CD4-positive, alpha-beta T cell treated with Interleukin-1 beta for 1 hour (primary cell): Measurements from ENCODE around the gene FPR2.
A peak's percentile ranks its signal among the peaks of the same experiment; 100 is the strongest.
"Not testable (repeated sequence)": the region's sequence is repeated elsewhere in the genome, so short reads cannot be mapped to it uniquely, and the experiment has no call there.

Experiments
- DNase-seq, 2 donors: peaks; one replicate each; pipeline ENCODE4 v3.0.0-alpha.2; 2020 to 2022

The FPR2 gene

GRCh38 chr19:51760697-51761356 is at the start of gene FPR2:
TSS of gene FPR2 (plus strand) at chr19:51761180. CDS start at chr19:51768659, 7,479 bp downstream.
- no peak for DNase-seq

- no peak for DNase-seq
Measured at GRCh38 chr19:51711702-51712101, 49.3 kb upstream of the FPR2 start.

- DNase-seq = no peak
Measured at GRCh38 chr19:51712461-51713081, 48.4 kb upstream of the FPR2 start.

- no peak for DNase-seq
Measured at GRCh38 chr19:51713319-51714285, 47.4 kb upstream of the FPR2 start.

- no peak for DNase-seq
Measured at GRCh38 chr19:51714848-51715247, 46.1 kb upstream of the FPR2 start.

- DNase-seq = no peak
Measured at GRCh38 chr19:51715850-51716249, 45.1 kb upstream of the FPR2 start.

GRCh38 chr19:51716925-51717324 is 44.1 kb upstream of the FPR2 start:
- DNase-seq = no peak

- DNase-seq = no peak
Measured at GRCh38 chr19:51719251-51719988, 41.6 kb upstream of the FPR2 start.

GRCh38 chr19:51721905-51722304 is 39.1 kb upstream of the FPR2 start:
- no peak for DNase-seq

GRCh38 chr19:51722492-51722891 is 38.5 kb upstream of the FPR2 start:
- no peak for DNase-seq

GRCh38 chr19:51724543-51724942 is 36.4 kb upstream of the FPR2 start:
- no peak for DNase-seq

GRCh38 chr19:51726049-51726448 is 34.9 kb upstream of the FPR2 start:
- DNase-seq = no peak

GRCh38 chr19:51727349-51727880 is 33.6 kb upstream of the FPR2 start:
- DNase-seq = no peak

- DNase-seq = no peak
Measured at GRCh38 chr19:51729781-51730180, 31.2 kb upstream of the FPR2 start.

GRCh38 chr19:51733742-51734522 is 27.0 kb upstream of the FPR2 start:
- no peak for DNase-seq

- peak in 1 of 2 donors; percentile 84 for DNase-seq
Measured at GRCh38 chr19:51735759-51736449, 25.1 kb upstream of the FPR2 start.

GRCh38 chr19:51737389-51737788 is 23.6 kb upstream of the FPR2 start:
- DNase-seq = no peak

- DNase-seq = no peak
Measured at GRCh38 chr19:51737924-51738323, 23.1 kb upstream of the FPR2 start.

- not testable (repeated sequence) for DNase-seq
Measured at GRCh38 chr19:51738523-51738922, 22.5 kb upstream of the FPR2 start.

- DNase-seq = no peak
Measured at GRCh38 chr19:51739466-51740213, 21.3 kb upstream of the FPR2 start.
